Choroid plexus epithelial cell (primary cell): ENCODE results near the gene ROR2.

Experiments used
- DNase-seq: peaks from one replicate; pipeline ENCODE4 v3.0.0-alpha.2; 2010; ENCODE audit warnings: low read depth
- H3K4me3 ChIP-seq: 2 replicates; pipeline ENCODE4 v1.5.1; 2011; ENCODE audit warnings: low read depth, mild to moderate bottlenecking, control low read depth, low read length, moderate library complexity
- CTCF ChIP-seq: conservative IDR thresholded peaks from 2 replicates; pipeline ENCODE4 v1.5.1; 2011; ENCODE audit warnings: low read depth, mild to moderate bottlenecking, control low read depth, inconsistent platforms, low read length, moderate library complexity

ROR2 gene

GRCh38 chr9:91811024-91811909 lies 138.8 kb downstream of the ROR2 start:
- no peak for TF ChIP-seq CTCF
- H3K4me3 ChIP-seq: no peak overlapping the region
- DNase-seq: no peak

GRCh38 chr9:91810286-91810905 lies 139.6 kb downstream of the ROR2 start:
- TF ChIP-seq CTCF: no peak
- DNase-seq: no peak
- H3K4me3 ChIP-seq: no peak overlapping the region

- TF ChIP-seq CTCF: no peak
- peak; percentile 35 for DNase-seq
- H3K4me3 ChIP-seq: no peak overlapping the region
These were observed 140.3 kb downstream of the ROR2 start for GRCh38 chr9:91809581-91810285.

GRCh38 chr9:91807643-91808246 lies 142.3 kb downstream of the ROR2 start:
- DNase-seq: no peak
- TF ChIP-seq CTCF: no peak
- no peak overlapping the region for H3K4me3 ChIP-seq

- no peak for DNase-seq
- H3K4me3 ChIP-seq: no peak overlapping the region
- no peak for TF ChIP-seq CTCF
These were observed 145.0 kb downstream of the ROR2 start for GRCh38 chr9:91805031-91805430.

- no peak for DNase-seq
- TF ChIP-seq CTCF: no peak
These were observed 145.9 kb downstream of the ROR2 start for GRCh38 chr9:91803970-91804752.

More at GRCh38 chr9:91803970-91804752, 145.9 kb downstream of the ROR2 start:
- H3K4me3 ChIP-seq: no peak overlapping the region
